GM12892 (cell line): ENCODE measurements around the gene MYH15.

ENCODE experiments used
- DNase-seq: peaks from one replicate; pipeline ENCODE4 v3.0.0; 2011; ENCODE audit not compliant: insufficient read length
- FAIRE-seq: peaks from 2 replicates; lab custom pipeline; 2011; peaks lifted over from hg19 to GRCh38; lab: Jason Lieb, UNC
- POLR2A ChIP-seq: IDR thresholded peaks from 2 replicates; pipeline ENCODE4 v1.6.1; 2011; ENCODE audit warnings: low read depth, low read length, control low read depth
- POLR2AphosphoS5 ChIP-seq: IDR thresholded peaks from 2 replicates; pipeline ENCODE4 v1.6.1; 2011; ENCODE audit warnings: low read depth, low read length, control low read depth
- TAF1 ChIP-seq: IDR thresholded peaks from 2 replicates; pipeline ENCODE4 v1.6.1; 2011; ENCODE audit warnings: low read depth, mild to moderate bottlenecking, control low read depth, low read length, borderline replicate concordance

MYH15 gene

DNA sequence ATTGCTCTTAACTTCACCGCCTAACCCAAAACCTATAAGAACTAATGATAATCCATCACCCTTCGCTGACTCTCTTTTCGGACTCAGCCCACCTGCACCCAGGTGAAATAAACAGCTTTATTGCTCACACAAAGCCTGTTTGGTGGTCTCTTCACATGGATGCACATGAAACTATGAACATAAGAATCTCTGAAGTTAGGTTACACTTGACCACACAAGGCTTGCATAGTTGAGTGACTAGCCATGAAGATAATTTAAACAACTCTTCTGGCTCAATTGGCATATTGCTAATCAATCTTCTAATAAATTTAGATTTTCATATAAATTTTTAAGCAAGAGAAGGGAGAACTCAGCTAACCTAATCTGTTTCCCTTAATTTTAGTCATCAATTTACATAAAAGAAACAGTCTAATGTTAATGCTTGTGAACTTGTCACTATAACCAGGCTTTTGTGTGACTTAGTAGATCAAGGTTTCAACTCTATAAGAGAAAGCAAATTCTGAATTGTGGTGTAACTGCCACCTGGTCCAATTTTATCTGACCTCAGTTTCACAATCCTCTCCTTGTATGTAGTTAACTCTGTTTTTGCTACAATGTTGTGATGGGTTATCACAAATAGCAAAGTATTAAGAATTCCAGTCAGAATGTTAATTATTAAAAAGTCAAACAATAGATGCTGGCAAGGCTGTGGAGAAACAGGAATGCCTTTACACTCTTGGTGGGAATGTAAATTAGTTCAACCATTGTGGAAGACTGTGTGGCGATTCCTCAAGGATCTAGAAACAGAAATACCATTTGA lies 132.0 kb downstream of the MYH15 start:
- TF ChIP-seq POLR2AphosphoS5 (no peak), POLR2A (no peak), TAF1 (no peak)
- no peak for DNase-seq
- FAIRE-seq: no peak

DNA sequence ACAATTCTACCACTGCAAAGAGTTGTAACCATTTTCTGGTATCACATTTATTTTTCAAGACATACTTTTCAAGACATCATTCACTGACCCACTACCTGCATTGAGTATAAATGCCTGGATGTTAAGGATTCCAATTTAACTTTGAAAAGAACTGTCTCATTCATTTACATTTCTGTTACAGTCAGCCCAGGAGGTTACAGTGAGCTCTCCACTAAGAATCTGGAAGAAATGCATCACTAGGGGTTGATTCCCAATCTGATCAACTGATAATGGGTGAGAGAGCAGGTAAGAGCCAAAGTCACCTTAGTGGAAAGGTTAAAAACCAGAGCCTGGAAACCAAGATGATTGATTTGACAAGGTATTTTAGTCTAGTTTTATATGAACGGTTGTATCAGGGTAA lies 133.0 kb downstream of the MYH15 start:
- DNase-seq (no peak), FAIRE-seq (no peak)
- no peak for TF ChIP-seq TAF1

DNA sequence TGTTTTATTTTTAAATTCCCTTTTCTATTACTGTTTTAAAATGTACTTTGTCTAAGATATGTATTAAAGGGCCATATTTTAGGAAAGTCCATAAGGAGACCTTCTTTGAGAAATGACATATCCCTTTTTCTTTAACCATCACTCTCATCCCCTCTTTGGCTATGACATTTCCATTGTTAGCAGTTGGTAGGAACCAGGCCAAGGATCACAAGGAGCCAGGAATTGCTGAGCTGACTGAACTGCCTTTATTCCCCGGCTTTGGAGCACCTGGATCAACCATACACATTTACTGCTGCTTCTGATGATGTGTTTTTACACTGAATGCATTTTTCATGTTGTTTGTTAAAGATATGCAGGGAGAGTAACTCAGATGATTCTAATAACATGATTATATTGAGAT lies 134.4 kb downstream of the MYH15 start:
- FAIRE-seq: no peak

DNA sequence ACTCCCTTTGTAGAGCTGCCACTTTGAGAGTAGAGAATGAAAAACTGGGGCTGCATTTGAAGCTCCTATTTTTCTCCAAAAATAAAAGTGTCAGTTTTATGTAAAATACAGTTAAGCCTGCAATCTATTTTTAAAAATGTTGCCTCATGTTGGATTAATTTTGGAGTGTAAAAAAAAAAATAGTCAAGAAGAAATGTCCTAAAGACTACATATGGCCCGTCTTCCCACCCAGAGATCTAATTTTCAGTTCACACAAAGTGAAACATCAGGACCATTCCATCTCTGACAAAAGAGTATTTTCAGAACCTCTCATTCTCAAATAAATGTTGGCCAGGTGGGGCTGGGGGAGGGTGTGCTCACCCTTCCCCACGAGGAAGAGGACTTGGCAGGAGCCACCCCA lies 151.4 kb downstream of the MYH15 start:
- TF ChIP-seq TAF1 (no peak), POLR2A (no peak), POLR2AphosphoS5 (no peak)
- DNase-seq (no peak), FAIRE-seq (no peak)

More for the DNA sequence above, 134.4 kb downstream of the MYH15 start:
- no peak for DNase-seq
- TF ChIP-seq TAF1 (no peak), POLR2AphosphoS5 (no peak), POLR2A (no peak)

GRCh38 chr3:108357042-108357441 lies 153.4 kb downstream of the MYH15 start:
- TF ChIP-seq POLR2AphosphoS5: no peak
- TF ChIP-seq TAF1: no peak
- TF ChIP-seq POLR2A: no peak
- no peak for FAIRE-seq

GRCh38 chr3:108354562-108354961 lies 155.8 kb downstream of the MYH15 start:
- no peak for TF ChIP-seq POLR2A
- TF ChIP-seq TAF1: no peak
- TF ChIP-seq POLR2AphosphoS5: no peak
- FAIRE-seq (no peak), DNase-seq (no peak)

More at GRCh38 chr3:108357042-108357441, 153.4 kb downstream of the MYH15 start:
- DNase-seq: no peak

DNA sequence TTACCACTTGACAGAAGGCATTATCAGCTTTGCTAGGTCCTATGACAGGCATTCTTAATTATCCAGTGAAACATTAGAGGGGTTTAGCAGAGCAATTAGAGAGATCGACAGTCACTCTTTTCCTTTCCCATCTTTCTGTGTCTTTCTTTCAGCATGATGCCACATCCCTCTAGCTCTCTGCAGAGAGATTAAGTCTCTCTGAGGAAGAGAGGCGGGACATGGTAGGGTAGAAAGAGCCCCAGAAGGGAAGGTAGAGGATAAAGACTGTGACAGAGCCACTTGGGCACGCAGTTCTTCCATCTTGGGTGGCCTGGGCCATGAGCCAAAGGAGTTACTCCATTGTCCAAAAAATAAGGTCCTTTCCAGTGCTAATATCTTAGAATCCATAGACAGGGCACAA lies 158.2 kb downstream of the MYH15 start:
- no peak for TF ChIP-seq POLR2A
- TF ChIP-seq TAF1: no peak
- no peak for TF ChIP-seq POLR2AphosphoS5
- DNase-seq (no peak), FAIRE-seq (no peak)

DNA sequence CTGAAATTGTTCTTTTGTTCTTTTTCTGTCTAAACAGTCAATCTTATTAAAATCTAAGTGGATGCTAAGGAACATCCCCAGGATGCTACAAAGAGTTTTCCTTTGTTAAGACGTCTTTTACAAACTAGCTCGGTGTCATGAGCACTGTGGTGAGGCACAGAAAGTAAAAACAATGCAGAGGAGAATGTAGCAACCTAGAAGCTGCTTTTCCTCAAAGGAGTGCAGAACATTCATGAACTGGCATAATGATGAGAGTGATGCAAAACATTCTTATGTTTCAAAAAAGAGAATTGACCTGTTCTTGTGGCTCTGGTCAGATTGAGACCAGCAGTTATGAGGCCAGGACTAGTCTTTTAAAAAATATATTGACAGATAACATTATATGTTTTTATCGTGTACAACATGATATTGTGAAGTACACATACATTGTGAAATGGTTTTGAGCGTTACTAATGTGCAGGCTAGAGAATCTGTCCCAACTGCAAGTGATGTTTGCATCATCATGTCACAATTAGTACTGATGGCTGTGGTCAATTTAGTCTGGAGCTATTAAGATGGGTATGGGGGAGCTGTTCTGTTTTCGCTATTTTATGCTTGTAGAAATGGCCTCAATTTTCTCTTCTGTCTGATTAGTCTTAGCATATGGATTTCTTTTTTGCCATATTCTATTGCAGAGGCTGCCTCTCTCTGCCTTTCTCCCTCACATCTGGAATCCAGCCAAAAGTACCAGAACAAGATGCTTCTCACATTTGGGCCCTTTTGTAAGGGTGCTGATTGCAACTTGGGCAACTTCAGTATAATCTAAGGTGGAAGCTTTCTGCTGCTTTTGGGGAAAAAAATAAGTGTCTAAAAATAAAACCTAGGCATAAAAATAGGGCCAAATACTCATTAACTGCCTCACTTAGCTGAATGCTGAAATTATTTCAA lies 163.8 kb downstream of the MYH15 start:
- no peak for TF ChIP-seq TAF1
- TF ChIP-seq POLR2A: no peak
- TF ChIP-seq POLR2AphosphoS5: no peak
- FAIRE-seq (no peak), DNase-seq (no peak)

- FAIRE-seq: peak; percentile 27
Observed at GRCh38 chr3:108345492-108346205, 164.7 kb downstream of the MYH15 start.

DNA sequence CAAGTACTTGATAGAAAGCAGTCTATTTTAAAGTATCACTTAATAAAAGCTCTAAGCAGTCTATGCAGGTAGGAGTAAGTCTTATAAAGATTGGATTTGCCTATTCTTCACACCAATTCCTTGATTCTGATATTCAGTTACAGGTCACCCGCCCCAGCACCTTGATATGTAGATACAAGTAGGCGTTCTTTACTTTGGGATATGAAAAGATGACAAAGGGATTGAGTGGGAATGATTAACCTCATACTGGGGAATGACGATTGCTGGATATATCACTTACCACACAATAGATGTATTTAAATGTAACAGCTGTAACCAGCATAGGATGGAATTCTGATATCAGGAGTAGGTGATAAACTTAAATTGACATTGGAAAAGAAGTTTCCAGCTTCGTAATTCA lies 166.9 kb downstream of the MYH15 start:
- no peak for FAIRE-seq
- no peak for DNase-seq
- TF ChIP-seq TAF1 (no peak), POLR2AphosphoS5 (no peak), POLR2A (no peak)

More at GRCh38 chr3:108345492-108346205, 164.7 kb downstream of the MYH15 start:
- no peak for TF ChIP-seq POLR2AphosphoS5
- no peak for TF ChIP-seq POLR2A
- TF ChIP-seq TAF1: no peak
- DNase-seq: no peak

DNA sequence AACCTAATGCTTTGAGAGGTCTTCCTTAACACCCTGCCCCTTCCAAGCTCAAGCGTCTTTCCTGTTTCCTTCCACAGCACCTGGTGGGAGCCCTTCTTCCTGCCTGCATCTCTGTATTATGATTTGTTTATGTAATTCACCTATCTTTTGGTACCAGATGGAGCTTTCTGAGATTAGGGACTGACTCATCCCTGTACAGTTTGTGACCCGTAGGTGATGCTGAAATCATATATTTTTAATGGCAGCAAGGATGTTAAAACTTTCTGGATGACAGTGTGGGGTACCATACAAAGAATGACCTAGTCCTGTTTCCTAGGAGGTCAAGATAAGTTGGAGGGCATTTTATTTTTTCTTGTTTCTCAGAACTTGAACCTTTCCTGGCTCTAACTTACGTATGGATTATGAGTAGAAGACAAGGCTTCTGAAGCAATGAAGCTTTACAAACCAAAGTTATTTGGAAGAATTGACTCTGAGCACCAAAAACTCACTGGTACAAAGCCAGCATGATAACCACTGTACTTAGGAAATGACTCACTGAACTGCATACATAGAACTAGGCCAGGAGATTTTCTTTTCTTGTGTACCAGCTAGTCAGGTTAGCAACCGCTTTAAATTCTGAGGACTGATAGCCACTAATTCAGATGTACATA lies 167.4 kb downstream of the MYH15 start:
- TF ChIP-seq TAF1 (no peak), POLR2AphosphoS5 (no peak), POLR2A (no peak)
- FAIRE-seq (peak; percentile 83), DNase-seq (peak; percentile 1)
